K562 (cell line): ENCODE data around the gene COL13A1. TPM values are rescaled to one million over a fixed set of nuclear protein-coding genes. Genes with fewer than 3 reads are reported as not detected.

Experiments used
- ATAC-seq: fragments of 200-7000 bp; cut with Tn5 transposase; 3 replicates; pipeline ENCODE4 v1.9.1; 2020; ENCODE audit warnings: moderate library complexity
- BruUV-seq: library from RNA; stranded (reverse); fragments of 400-500 nt; replicated peaks from 2 replicates; lab custom pipeline; 2021; lab: Mats Ljungman, UMichigan
- CTCF ChIA-PET: fragments of 300-600 bp; formaldehyde crosslinking; extraction: SDS; loops from one replicate; lab custom pipeline; 2021; ENCODE audit warnings: low intra/inter-chr PET ratio; lab: Yijun Ruan, JAX
- POLR2A ChIA-PET: fragments of 300-600, 350-650 bp; sonication (Branson Sonifier 250); formaldehyde crosslinking; extraction: SDS; loops from one replicate; lab custom pipeline; 2021; ENCODE audit warnings: antibody characterized with exemption, inconsistent platforms; lab: Yijun Ruan, JAX
- DNase-seq, 4 experiments: peaks; one replicate each; pipeline versions ENCODE4 v3.0.0 to v3.0.0-alpha.2; 2011 to 2018; ENCODE audit warnings: low spot score in 3 of 4, mixed read lengths in 3 of 4; ENCODE audit errors: extremely low read depth in 1 of 4
- FAIRE-seq: peaks from 2 replicates; lab custom pipeline; 2011; peaks lifted over from hg19 to GRCh38; lab: Jason Lieb, UNC
- H2AFZ ChIP-seq: 2 replicates; pipeline ENCODE4 v1.6.0; 2011; ENCODE audit warnings: low read depth, low read length, control low read depth, inconsistent platforms
- H3K27ac ChIP-seq: fragments of 200-600 bp; 3 replicates; pipeline ENCODE4 v1.8.0; 2011; ENCODE audit warnings: low read depth, mild to moderate bottlenecking, control low read depth, inconsistent platforms, low read length, moderate library complexity, mixed read lengths; ENCODE audit errors: extremely low read depth
- H3K27me3 ChIP-seq, 2 experiments: fragments of 300-600 bp in 1 of 2; 2 replicates in 1 of 2; 3 replicates in 1 of 2; pipeline versions ENCODE4 v1.6.0 to v1.8.0; 2011; ENCODE audit warnings: inconsistent platforms in 2 of 2, low read length in 2 of 2, mild to moderate bottlenecking in 1 of 2, mixed read lengths in 1 of 2, moderate library complexity in 1 of 2; ENCODE audit not compliant: control insufficient read depth in 2 of 2, insufficient read depth in 2 of 2
- H3K36me3 ChIP-seq: fragments of 300-600 bp; 3 replicates; pipeline ENCODE4 v1.8.0; 2011; ENCODE audit warnings: mild to moderate bottlenecking, low read length, inconsistent platforms; ENCODE audit not compliant: control insufficient read depth, insufficient read depth
- H3K4me1 ChIP-seq, 2 experiments: fragments of 200-600 bp in 1 of 2; replicated peaks in 1 of 2; 2 replicates in 1 of 2; 3 replicates in 1 of 2; pipeline versions ENCODE4 v1.5.1 to v1.8.0; 2011; ENCODE audit warnings: inconsistent platforms in 2 of 2, low read length in 2 of 2, mild to moderate bottlenecking in 1 of 2, mixed read lengths in 1 of 2, moderate library complexity in 1 of 2; ENCODE audit not compliant: control insufficient read depth in 2 of 2, insufficient read depth in 2 of 2
- H3K4me2 ChIP-seq: 2 replicates; pipeline ENCODE4 v1.6.1; 2011; ENCODE audit warnings: low read length, control low read depth, inconsistent platforms, mixed read lengths; ENCODE audit not compliant: insufficient read depth
- H3K4me3 ChIP-seq: fragments of 200-600 bp; sonication (generic), shearing (Covaris generic); 2 replicates; pipeline ENCODE4 v1.5.1; 2016; ENCODE audit warnings: control low read depth, inconsistent platforms
- H3K79me2 ChIP-seq: fragments of 200-600 bp; 3 replicates; pipeline ENCODE4 v1.8.0; 2011; ENCODE audit warnings: low read length, inconsistent platforms; ENCODE audit not compliant: control insufficient read depth, insufficient read depth
- H3K9ac ChIP-seq, 2 experiments: 2 replicates each; pipeline versions ENCODE4 v1.6.0 to v1.6.1; 2011; ENCODE audit warnings: low read depth in 2 of 2, low read length in 2 of 2, control low read depth in 1 of 2, inconsistent platforms in 1 of 2, mild to moderate bottlenecking in 1 of 2, mixed read lengths in 1 of 2; ENCODE audit not compliant: insufficient read depth in 1 of 2
- H3K9me1 ChIP-seq: one replicate; pipeline ENCODE4 v1.6.0; 2011; ENCODE audit warnings: inconsistent platforms, mild to moderate bottlenecking, low read length, moderate library complexity; ENCODE audit not compliant: control insufficient read depth, insufficient read depth
- H3K9me3 ChIP-seq: replicated peaks from 2 replicates; pipeline ENCODE4 v1.5.1; 2011; ENCODE audit warnings: low read depth, low read length, inconsistent platforms; ENCODE audit not compliant: control insufficient read depth, insufficient read depth
- H4K20me1 ChIP-seq: replicated peaks from 2 replicates; pipeline ENCODE4 v1.6.1; 2011; ENCODE audit warnings: low read length, inconsistent platforms, mixed read lengths; ENCODE audit not compliant: control insufficient read depth, insufficient read depth
- BACH1 ChIP-seq: fragments of 200-800 bp; sonication (Bioruptor generic); IDR thresholded peaks from 2 replicates; pipeline ENCODE4 v1.6.1; 2016; ENCODE audit warnings: missing genetic modification characterization, missing compliant biosample characterization
- CHD4 ChIP-seq: fragments of 200-600 bp; sonication (generic); IDR thresholded peaks from 3 replicates; pipeline ENCODE4 v1.6.1; 2012; ENCODE audit warnings: low read depth, mild to moderate bottlenecking, mixed read lengths, low read length, inconsistent platforms; ENCODE audit not compliant: insufficient read depth, insufficient replicate concordance, poor library complexity, severe bottlenecking
- NR3C1 ChIP-seq: sonication (generic); formaldehyde crosslinking; IDR thresholded peaks from 2 replicates; pipeline ENCODE4 v1.8.1; 2022; ENCODE audit warnings: missing genetic modification reagents
- SMARCA5 ChIP-seq: fragments of 450-650 bp; IDR thresholded peaks from 2 replicates; pipeline ENCODE4 v1.6.1; 2016
- SMARCB1 ChIP-seq: IDR thresholded peaks from 2 replicates; pipeline ENCODE4 v1.6.1; 2011; ENCODE audit warnings: improper control_type of control experiment, low read depth; ENCODE audit not compliant: insufficient read length
- TAF1 ChIP-seq: IDR thresholded peaks from 2 replicates; pipeline ENCODE4 v1.6.1; 2011; ENCODE audit warnings: mild to moderate bottlenecking, low read length, moderate library complexity; ENCODE audit not compliant: insufficient read depth, control insufficient read depth, severe bottlenecking; ENCODE audit errors: extremely low read depth
- THRB ChIP-seq: fragments of 450-650 bp; formaldehyde crosslinking; conservative IDR thresholded peaks from 2 replicates; pipeline ENCODE4 v1.4.0; 2022; ENCODE audit warnings: mild to moderate bottlenecking, missing genetic modification characterization
- TRIM28 ChIP-seq: fragments of 450-650 bp; IDR thresholded peaks from 2 replicates; pipeline ENCODE4 v1.6.1; 2017
- ZBED1 ChIP-seq: IDR thresholded peaks from 2 replicates; pipeline ENCODE4 v1.6.1; 2014
- ZKSCAN1 ChIP-seq: fragments of 150-350 bp; IDR thresholded peaks from 2 replicates; pipeline ENCODE4 v1.6.1; 2016; ENCODE audit warnings: low read depth, low read length
- ZNF133 ChIP-seq: fragments of 250-450 bp; sonication (Bioruptor Pico); IDR thresholded peaks from 2 replicates; pipeline ENCODE4 v1.4.0; 2020; ENCODE audit warnings: mild to moderate bottlenecking
- ZNF444 ChIP-seq: fragments of 250-450 bp; sonication (Bioruptor Pico); IDR thresholded peaks from 2 replicates; pipeline ENCODE4 v1.4.0; 2020; ENCODE audit warnings: mild to moderate bottlenecking, moderate library complexity
- WGBS: fragments of 100-300 bp; shearing (Covaris generic); methylation state at CpG from one replicate; pipeline ENCODE4 v1.1.6; 2016; ENCODE audit warnings: low coverage, mixed read lengths; ENCODE audit not compliant: insufficient coverage; ENCODE audit errors: missing lambda C conversion rate; 5-methylcytosine and 5-hydroxymethylcytosine counted together
- in situ Hi-C: fragments of 300-500 bp; cut with MboI; formaldehyde crosslinking; loops from 4 replicates; pipeline ENCODE4 v1.15.0; 2018; ENCODE audit warnings: inconsistent platforms, mixed read lengths
- intact Hi-C: fragments of 100-400 bp; cut with micrococcal nuclease; formaldehyde crosslinking; loops from 2 replicates; pipeline ENCODE4 v1.14.2; 2022
- polyA plus RNA-seq, 8 experiments: library from polyadenylated mRNA; depleted of rRNA in 4 of 8; stranded (reverse) in 5 of 8; unstranded in 3 of 8; fragments of >200 nt; fragmentation: Nextera tagmentation in 2 of 8; fragmentation: Illumina TruSeq in 1 of 8; extraction: Ambion mirVana in 2 of 8; extraction: Trizol in 1 of 8; gene quantifications; 2 replicates each; pipeline versions ENCODE4 v1.2.1 to v1.2.3, GENCODE V29; 2011 to 2014; ENCODE audit warnings: inconsistent platforms in 1 of 8, missing spikeins in 1 of 8
- total RNA-seq, 7 experiments: library from RNA; depleted of rRNA in 6 of 7; stranded (reverse); fragments of >200 nt in 6 of 7; fragmentation: Illumina TruSeq in 2 of 7; extraction: Trizol in 2 of 7; gene quantifications; 2 replicates each; pipeline versions ENCODE4 v1.2.1 to v1.2.3, GENCODE V29; 2011 to 2021; ENCODE audit warnings: low replicate concordance in 1 of 7

COL13A1 gene
- total and polyA plus RNA-seq, 9 of the 15 experiments (the other 6 are each of a cell fraction or from before 2014, with no cell fraction given) = not detected

DNA sequence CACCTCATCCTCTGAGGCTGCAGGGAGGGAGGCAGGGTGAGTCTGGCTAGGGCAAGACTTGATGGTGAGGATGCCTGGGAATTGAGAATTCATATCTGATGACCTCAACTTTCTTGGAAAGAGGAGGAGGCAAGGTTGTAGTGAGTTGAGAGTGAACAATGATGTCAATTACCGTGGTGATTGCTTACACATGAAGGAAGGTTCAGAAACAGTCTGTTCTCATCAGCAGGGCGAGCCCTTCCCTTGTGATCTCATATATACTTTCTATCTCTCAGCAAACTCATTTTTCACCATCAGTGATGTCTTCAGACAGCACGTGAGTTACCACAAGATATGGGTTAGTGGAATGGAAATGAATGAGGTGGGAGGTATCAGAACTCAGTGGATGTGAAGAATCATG is 20.1 kb upstream of the COL13A1 start:
- H3K27me3 ChIP-seq = peaks cover 0 to 8% of the 10 kb centered on the region in 2 experiments; a peak in 1 of 5 replicates
- H3K36me3 ChIP-seq = no peaks in the 10 kb centered on the region
- H3K79me2 ChIP-seq = no peaks in the 10 kb centered on the region
- H4K20me1 ChIP-seq = no peaks in the 10 kb centered on the region; the same call in 1 of the 2 replicates
- CTCF ChIA-PET = no interaction called here
- in situ Hi-C loops = no loop called here
- H3K9ac ChIP-seq = no peak overlapping the region
- FAIRE-seq (no peak), DNase-seq (no peak), ATAC-seq (no peak)
- H3K4me1 ChIP-seq = no peaks in the 10 kb centered on the region
- 0% methylated on average over 3 of the region's 3 CpGs for WGBS
- BruUV-seq = no TSS peak
- H2AFZ ChIP-seq = no peak overlapping the region
- no peaks in the 10 kb centered on the region for H3K9me1 ChIP-seq
- POLR2A ChIA-PET = no interaction called here
- TF ChIP-seq ZKSCAN1 = no peak
- TF ChIP-seq CHD4 = no peak
- TF ChIP-seq ZBED1 = no peak
- no peak for TF ChIP-seq ZNF444
- TF ChIP-seq SMARCA5 = no peak
- no peak for TF ChIP-seq ZNF133 (CRISPR knock-in tag)
- TF ChIP-seq TAF1 = no peak
- TF ChIP-seq BACH1 (tag) = no peak
- no peak for TF ChIP-seq THRB (CRISPR knock-in tag)
- no peak for TF ChIP-seq SMARCB1
- no peak for TF ChIP-seq NR3C1 (CRISPR knock-in tag)
- no peak for TF ChIP-seq TRIM28
- H3K4me2 ChIP-seq = no peak overlapping the region
- H3K4me3 ChIP-seq = no peak overlapping the region
- no peak overlapping the region for H3K27ac ChIP-seq
- no peaks in the 10 kb centered on the region for H3K9me3 ChIP-seq
- intact Hi-C loops = loop anchor here (10.0 kb wide), 1 partner anchor 267 kb away; no protein-coding TSS in a partner anchor
